Measurements from ENCODE around the gene ERC2.
"Not testable (repeated sequence)": the region's sequence is repeated elsewhere in the genome, so short reads cannot be mapped to it uniquely, and the experiment has no call there.

Gene ERC2

DNA sequence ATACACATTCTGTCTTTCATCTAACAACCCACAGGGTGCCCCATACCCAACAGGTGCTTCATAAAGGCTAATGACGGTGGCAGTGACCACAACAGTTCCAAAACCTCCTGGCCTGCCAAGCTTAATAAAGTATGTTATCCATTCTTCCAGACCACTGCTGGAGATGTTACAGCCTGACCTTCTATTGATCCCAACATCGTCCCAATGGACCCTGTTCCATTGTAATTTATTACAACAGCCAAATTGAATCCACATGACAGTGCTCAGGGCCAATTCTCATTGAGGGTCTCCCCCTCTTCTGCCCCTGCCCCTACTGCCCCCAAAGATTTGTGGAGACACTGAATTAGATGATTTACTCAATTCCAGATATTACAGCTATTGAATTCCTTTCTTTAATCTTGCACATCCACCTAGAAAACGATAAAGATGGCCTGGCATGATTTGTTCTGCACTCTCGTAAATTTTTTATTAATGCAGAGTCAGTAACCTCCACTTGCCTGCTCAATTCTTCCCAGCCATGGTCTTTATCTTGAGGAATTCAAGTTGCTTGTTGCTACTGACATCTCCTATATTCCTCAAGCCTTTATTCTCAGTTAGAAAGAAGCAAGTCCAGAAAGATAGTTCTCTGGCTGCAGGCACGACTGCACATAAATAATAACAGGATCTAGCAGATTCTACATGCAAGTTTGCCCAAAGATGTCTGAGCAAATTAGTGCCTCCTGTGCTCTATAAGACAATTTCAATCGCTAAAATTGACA lies 407.6 kb downstream of the ERC2 start:
- DNase-seq (ENCODE audit: low spot score), result no peak

DNA sequence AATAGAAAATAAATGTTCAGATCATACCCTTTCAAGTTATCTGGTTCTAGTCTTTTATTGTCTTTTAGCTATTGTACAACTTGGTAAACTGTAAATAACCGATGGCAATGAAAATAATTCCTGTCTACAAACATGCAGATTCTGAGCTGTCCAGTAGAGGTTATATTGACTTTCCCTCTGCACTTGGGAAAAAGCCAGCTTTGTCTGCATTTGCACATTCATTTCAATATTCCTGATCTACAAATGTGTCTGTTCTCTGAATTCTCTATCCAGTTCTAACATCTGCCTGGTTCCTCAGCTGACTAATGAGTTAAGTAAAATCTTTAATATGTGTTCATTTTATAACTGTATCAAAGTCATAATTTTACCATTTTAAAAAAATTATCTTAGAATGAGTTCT lies 408.5 kb downstream of the ERC2 start:
- DNase-seq (ENCODE audit: low spot score), result no peak

DNA sequence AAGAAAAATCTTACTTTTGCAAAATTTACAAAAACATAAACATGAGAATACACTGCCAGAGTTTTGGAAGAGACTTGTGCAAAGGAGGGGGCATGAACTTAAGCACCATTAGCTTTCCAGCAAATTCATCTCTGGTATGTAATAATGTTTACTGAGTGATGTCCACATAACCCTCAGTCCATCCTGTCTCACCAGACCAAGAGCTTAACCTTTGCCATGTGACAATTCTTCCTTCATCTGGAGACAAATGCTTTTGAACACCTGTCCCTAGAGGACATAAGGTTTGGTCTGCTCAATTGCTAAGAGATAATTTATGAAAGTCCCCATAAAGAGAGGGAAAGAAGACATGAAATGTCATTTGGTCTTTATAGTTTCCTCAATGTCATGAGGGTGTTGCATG lies 412.3 kb downstream of the ERC2 start:
- DNase-seq (ENCODE audit: low spot score), result no peak

DNA sequence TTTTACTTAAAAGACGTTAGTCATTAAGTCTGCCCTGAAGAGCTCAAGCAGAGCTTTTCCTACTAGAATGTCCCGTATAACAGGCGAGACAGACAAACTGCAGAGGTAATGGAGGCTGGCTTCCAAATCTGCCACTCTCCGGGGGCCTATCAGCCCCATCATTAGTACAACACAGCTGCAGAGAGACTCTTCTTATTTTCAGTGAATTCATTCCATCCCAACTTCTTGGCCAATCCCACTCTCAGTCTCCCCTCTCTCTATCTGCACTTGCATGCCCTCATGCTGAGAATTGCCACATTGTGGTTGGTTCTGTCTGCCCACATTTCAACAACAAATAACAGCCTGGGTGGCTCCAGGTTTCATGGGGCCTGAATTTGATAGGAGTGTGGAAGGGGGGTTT lies 412.7 kb downstream of the ERC2 start:
- DNase-seq (ENCODE audit: low spot score), result no peak

DNA sequence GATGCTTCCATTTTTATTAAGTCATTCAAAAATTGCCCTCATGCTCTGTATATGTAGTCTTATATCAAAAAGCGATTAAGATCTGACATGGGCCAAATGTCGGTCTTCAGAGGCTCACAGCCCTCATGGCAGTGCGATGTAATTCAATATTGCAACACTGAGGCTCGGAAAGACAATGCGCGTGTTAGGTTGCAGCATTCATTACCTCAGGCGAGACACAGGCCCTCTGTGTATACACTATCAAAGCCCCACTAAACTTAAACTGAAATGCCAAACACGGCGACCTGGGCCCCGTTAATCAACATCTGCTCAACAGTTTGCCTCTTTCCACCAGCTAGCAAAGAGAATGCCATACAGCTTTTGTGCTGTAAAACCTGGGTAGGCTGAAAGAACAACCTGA lies 413.4 kb downstream of the ERC2 start:
- DNase-seq (ENCODE audit: low spot score), result no peak

DNA sequence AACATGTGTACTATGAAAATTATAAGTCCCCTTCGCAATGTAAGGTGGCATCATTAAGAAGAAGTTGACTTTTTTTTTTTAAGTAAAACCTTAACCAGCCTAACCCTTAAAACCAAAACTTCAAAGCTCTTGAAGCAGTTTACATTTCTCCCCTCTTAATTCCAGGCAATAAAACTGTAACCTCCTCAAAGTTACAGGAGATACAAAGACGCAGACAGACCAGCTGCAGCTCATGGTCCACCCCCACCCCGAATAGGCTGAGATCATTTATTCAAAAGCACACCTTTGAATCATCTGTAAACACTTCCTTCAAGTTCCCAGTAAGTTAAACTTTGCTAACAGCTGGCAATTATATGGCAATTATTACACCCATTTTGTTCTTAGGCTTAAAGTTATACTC lies 414.5 kb downstream of the ERC2 start:
- no peak for DNase-seq (ENCODE audit: low spot score)

DNA sequence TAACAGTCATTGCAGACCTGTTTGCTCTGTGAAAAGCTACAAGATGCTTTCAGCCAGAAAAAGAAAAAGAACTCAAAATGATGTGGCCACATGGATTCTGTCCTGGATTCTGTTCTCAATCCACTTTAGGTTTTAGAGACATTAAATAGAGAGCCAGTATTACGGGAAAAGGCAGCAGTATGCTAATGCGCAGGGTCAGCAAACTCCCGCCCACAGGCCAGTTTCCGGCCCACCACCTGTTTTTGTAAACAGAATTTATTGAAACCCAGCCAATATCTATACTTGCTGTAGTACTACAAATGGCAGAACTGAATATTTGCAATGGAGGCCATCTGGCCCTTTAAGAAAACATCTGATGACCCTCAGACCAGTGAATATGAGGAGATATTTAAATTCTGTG lies 416.1 kb downstream of the ERC2 start:
- no peak for DNase-seq (ENCODE audit: low spot score)

DNA sequence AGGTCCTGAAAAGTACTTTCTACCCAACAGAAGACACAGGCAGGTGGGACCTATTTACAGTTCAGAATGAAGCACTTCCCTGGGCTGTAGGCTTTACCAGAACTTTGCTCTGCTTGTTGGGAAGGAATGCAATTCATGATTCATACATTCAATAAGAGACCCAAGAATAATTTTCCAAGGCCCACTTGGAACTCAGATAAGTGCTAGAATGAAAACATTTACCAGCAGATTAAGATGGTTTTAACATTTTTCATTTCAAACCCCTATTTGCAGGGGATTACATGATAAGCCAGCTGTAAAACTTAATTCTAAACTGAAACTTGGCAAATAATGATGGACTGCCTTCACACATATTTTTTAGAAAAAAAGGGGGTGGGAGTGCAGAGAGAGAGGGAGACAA lies 417.2 kb downstream of the ERC2 start:
- no peak for DNase-seq (ENCODE audit: low spot score)

DNA sequence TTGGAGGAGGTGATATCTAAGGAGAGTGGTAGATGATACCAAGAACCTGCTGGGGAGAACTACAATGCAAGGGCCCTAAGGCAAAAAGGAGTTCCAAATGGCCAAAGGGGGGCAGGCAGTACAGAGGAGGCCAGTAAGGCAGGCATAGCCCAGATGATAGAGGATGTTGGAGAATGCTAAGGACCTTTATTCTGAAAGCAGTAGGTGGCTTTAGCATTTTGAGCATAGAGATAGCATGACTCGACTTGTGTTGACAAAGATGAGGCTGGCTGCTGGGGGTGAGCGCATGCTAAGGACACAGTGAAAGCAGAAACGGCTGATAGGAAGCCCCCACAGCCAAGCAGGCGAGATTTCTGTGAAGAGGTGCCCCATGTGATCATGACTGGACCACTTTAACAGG lies 419.3 kb downstream of the ERC2 start:
- no peak for DNase-seq (ENCODE audit: low spot score)

DNA sequence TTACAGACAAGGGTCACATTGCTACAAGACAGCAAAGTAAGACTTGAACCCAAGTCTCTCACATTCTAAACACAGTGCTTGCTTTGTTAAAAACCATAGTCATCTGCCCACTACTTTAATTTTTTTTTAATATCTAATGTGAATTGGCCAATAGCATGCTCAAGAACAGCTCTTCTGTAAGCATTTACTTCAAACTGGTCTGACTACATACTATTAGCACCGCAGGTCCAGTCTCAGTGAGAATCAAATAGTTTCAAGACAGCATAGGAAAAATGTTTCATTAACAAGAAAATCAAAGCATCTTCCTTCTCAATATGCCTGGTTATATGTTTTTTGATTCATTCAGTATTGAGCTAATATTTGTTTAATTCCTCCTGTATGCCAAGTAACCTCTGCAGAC lies 419.9 kb downstream of the ERC2 start:
- no peak for DNase-seq (ENCODE audit: low spot score)

DNA sequence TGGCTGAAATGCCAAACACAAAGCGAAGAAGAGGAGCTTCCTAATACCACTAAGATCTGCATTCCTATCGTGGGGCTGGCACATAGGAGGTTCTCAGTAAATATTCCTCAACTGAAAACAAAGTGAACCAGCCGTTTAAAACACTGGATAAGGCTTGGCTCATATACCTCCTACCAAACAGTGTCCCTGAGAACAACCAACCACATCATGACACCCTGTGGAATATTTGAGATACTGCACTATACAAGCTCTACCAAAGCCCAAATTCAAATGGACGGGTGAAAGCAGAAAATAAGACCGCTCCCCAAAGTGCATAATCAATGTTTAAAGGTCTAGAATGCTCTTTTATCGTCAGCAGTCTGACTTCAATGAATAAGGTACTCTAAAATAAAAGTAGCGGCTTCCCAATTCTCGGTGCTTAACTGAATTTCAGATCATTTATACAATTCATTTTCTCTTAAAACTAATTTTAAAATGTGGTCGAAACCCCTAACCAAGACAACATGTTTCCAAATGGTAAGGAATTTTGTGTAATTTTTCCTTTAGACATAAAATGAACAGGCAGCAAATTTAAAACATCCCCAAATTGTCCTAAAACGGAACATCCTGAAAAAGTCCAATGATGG lies 425.8 kb downstream of the ERC2 start:
- DNase-seq (ENCODE audit: low spot score), result no peak

DNA sequence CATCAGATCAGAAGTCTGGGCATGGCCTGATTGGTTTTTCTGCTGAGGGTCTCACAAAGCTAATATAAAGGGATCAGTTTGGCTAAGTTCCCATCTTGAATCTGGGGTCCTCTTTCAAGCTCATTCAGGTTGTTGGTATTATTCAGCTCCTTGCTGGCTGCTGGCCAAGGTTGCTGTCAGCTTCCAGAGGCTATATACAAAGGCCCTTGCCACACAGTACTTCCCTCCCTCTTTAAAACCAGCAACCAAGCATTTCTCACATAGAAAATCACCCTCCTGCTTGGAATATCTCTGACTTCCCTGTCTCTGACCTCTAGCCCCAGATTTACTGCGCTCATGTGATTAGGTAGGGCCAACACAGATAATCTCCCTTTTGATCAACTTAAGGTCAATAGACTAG lies 442.9 kb downstream of the ERC2 start:
- no peak for DNase-seq (ENCODE audit: low spot score)

DNA sequence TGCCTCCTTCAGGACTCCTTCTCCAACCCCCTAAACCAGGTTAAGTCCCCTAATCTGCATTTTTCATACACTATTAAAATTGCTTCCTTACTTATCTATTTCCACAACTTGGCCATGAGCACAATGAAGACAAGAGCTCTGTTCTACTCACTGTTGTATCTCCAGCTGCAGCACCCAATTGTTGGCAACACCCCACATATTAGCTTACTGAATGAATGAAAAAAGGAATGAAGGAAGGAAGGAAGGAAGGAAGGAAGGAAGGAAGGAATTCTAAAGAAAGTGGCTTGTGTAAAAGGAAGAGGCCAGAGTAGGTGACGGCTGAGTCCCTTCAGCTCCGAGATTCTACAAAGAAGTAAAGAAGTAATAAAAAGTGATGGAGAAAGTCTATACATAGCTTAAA lies 444.7 kb downstream of the ERC2 start:
- DNase-seq (ENCODE audit: low spot score), result no peak

DNA sequence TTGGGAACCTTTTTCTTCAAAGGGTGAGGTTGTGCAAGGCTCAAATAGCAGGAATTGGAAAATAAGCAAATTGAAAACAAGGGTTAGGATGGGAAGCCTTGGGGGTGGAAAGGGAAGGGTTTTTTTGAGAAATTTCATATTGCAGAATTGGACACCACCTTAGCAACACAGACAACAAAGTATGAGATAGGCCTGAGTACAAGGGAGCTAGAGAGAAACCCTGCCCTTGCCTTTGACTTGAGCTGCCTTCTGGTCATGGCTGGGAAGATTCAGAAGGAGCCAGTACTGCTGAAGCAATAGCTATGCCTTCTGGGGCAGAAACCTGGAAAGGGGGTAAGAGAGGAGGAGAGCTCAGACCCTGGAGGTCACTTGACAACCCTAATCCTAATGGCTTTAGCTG lies 445.6 kb downstream of the ERC2 start:
- no peak for DNase-seq (ENCODE audit: low spot score)

DNA sequence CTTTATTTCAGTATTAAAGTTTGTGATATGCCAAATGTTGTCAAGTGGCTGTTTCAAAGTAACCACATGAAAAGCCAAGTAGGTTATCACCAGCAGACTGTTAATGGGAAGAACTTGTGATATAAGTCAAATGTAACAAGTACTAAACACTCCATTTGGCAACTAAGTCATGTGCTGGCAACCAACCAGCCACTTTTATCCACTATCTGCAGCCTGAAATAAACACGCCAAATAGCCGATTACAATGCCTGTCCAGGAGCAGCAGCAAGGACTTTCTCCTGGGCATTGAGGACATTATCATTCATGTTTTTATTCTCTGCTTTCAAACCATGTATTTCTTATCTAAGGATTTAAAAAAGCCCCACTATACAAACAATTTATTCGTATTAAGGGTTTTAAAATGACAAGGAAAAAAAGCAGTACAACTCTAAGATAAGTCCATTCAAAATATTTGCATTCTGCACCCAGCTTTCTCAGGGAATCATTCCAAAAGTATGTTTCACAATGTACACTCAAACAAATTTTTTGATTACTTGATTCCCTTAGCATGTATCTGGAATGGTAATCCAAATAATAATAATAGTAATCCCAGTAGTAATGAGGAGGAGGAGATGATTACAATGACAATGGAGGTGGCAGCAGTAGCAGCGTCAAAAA lies 448.6 kb downstream of the ERC2 start:
- DNase-seq (ENCODE audit: low spot score), result no peak

DNA sequence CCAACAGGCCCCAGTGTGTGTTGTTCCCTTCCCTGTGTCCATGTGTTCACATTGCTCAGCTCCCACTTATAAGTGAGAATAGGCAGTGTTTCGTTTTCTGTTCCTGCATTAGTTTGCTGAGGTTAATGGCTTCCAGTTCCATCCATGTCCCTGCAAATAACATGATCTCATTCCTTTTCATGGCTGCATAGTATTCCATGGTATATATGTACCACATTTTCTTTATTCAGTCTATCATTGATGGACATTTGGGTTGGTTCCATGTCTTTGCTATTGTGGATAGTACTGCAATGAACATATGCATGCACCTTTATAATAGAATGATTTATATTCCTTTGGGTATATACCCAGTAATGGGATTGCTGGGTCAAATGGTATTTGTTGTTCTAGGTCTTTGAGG lies 452.9 kb downstream of the ERC2 start:
- not testable (repeated sequence) for DNase-seq (ENCODE audit: low spot score)

DNA sequence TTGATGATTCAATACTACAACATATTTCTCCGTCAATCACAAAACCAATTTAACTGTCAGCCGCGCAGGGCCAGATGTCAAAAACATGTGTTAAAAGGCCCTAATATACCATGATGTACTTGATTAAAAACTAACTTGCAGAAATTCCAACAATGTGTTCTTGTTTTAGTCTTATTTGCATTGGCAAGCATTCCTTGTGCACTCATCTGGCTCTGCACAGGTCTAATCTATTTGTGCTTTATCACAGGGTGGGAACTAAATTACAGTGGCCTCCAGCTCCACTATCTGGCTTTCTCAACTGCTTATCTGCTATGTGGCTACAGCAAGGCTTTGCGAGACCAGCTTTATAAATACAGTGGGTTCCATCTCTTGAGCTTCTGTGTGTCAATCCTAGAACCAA lies 455.5 kb downstream of the ERC2 start:
- DNase-seq (ENCODE audit: low spot score), result no peak

DNA sequence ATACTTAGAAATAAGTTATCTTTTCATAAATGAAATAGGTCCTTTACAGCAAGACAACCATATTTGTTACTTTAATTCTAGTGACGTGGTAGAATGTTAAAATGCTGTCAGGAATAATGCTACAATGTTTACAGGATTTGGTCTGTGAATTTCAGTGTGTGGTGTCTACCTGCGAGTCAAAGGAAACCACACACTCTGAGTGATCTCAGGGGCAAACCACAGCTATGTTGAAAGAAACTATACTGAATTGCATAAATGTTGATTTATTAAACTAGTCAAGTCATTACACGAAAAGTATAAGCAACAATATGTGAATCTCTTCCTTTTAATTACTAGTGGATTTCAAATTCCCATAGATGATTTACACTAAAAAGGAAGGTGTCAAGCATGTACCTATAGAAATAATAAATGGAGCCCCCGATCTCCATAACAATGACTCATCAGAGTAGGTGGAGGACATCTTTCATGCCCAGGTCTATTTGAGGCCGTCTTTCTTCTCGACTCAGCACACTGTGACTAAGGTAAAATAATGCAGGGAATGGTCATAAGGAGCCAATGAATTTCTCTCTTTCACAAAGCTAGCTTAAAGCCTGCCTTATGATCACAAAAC lies 463.0 kb downstream of the ERC2 start:
- DNase-seq (ENCODE audit: low spot score), result no peak

DNA sequence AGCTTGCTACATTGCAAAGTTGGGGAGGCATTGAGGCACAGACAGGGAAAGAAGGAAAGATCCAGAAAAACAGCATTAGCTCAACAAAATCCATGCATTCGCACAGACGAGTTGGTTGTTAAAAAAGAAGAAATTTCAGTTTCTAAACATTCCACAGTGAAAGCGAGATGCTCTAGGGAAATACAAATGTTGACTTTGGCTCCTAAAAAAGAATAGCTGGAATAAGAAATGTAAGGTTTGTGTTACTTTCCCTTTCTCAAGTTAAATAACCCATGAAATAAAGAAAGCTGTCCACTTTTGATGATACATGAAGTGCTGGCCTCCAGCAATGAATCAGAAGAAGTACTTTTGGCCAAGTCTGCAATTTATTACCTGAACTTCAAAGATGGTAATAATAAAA lies 465.1 kb downstream of the ERC2 start:
- no peak for DNase-seq (ENCODE audit: low spot score)

DNA sequence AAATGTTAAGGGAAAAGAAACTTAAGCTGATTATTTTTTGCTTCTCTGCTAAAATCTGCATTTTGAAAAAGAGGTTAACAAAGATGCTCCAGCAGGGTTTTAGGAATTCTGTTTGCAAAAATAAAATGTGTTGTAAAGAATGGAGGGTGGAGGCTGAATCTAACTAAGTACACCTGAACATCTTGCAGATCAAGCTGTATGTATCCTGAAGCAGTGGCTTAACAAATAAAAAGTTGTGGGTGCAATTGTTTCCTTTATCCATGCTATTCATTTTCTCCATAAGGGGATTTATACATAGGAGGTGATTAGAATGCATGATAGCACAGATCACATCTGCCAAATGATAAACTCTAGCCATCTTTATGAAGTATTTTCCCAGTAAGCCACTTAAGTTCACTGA lies 466.3 kb downstream of the ERC2 start:
- no peak for DNase-seq (ENCODE audit: low spot score)

DNA sequence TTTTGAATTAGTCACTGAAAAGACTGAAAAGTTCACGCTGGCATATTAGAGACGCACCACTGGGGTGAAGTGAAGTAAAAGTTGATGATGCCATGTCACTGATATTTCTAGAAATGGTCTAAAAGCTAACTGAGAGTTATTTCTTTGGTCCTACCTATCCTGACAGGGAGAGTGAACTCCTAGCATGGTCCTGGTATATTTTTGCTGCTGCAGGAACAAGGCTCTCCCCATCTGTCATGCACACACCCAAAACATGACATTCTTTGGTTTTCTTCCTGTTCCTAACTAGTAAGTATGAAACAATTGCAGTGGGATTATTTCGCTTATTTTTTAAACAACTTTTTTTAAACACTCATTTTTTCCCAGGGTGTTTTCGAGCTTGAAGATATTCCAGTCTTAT lies 466.7 kb downstream of the ERC2 start:
- no peak for DNase-seq (ENCODE audit: low spot score)

DNA sequence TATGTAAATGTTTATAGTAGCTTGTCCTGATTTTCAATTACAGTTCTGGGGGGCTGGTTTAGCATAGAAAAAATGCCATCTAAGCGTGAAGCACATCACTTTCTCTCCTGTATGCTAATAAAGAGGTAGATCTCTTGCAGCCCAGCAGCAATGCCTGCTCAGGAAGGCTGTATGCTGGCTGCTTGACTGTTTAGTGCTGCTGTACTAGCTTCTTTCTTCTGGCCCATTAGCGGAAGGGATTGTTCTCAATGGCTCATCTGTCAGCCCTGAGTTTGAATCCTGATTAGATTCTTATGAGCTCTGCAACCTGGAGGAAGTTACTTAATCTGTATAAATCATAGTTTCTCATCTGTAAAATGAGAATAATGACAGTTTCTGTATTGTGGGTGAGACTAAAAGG lies 478.9 kb downstream of the ERC2 start:
- no peak for DNase-seq (ENCODE audit: low spot score)

DNA sequence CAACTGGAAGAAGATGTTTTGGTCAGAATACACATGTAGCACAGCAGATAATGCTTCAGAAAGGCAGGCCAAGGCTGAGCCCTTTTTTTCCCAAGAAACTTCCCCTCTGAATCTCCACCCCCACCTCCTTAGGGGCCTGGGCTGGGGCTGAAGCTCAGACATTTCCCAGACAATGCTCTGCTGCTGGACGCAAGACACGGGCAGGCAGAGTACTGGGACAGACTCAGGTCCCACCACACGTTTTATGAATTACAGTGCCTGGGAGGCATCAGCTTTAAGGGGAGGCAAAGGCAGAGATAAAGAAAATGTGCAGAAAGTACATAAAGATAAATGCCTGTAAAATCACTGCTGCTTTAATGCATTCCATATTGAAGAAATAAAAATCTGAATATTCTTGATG lies 479.4 kb downstream of the ERC2 start:
- no peak for DNase-seq (ENCODE audit: low spot score)
